BE2C (cell line): Measurements from ENCODE around the gene NEO1.

Experiments
- DNase-seq: peaks from one replicate; pipeline ENCODE4 v3.0.0-alpha.2; 2020
- H3K27me3 ChIP-seq: fragments of 250-450 bp; sonication (Bioruptor Pico); 2 replicates; pipeline ENCODE4 v1.5.1; 2020; ENCODE audit warnings: mild to moderate bottlenecking
- H3K36me3 ChIP-seq: fragments of 250-450 bp; sonication (Bioruptor Pico); 2 replicates; pipeline ENCODE4 v1.5.1; 2020; ENCODE audit warnings: mild to moderate bottlenecking
- H3K4me1 ChIP-seq: fragments of 250-450 bp; sonication (Bioruptor Pico); 2 replicates; pipeline ENCODE4 v1.5.1; 2020
- H3K4me3 ChIP-seq: 2 replicates; pipeline ENCODE4 v1.5.1; 2011; ENCODE audit warnings: low read depth, low read length
- H3K9me3 ChIP-seq: fragments of 250-450 bp; sonication (Bioruptor Pico); 2 replicates; pipeline ENCODE4 v1.5.1; 2020
- TF ChIP-seq, protein P1 (sequence below): IDR thresholded peaks from 2 replicates; pipeline ENCODE4 v1.5.1; 2012; ENCODE audit warnings: mild to moderate bottlenecking, low read depth, low read length

NEO1 gene

DNA sequence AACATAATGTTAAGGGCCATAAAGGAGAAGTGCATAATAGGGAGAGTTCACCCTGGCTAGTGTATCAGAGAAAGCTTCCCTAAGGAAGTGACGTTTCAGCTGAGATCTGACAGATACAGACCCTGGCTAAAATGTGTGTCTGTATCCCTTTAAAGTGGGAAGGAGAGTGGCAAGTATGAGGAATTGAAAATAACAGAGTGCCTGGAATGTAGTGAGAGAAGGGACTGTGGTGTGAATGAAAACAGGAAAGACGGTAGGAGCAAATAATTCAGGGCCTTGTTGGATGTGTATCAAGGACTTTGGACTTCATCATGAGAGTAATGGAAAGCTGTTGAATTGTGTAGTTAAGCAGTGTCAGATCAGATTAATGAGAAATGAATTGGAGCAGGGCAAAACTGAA is 30.5 kb downstream of the NEO1 start:
- DNase-seq = no peak

DNA sequence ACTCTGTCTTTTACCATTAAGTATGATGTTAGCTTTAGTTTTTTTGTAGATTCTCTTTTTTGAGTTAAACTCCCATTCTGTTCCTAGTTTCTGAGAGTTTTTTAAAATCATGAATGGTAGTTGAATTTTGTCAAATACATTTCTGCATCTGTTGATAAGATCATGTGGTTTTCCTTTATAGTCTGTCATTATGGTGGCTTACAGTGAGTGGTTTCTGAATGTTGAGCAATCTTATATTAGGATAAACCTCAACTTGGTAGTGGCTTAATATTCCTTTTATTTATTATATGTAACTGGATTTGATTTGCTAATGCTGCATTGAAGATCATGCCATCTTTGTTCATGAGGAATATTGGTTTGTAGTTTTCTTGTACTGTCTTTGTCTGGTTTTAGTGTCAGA is 34.8 kb downstream of the NEO1 start:
- TF ChIP-seq, protein P1, sequence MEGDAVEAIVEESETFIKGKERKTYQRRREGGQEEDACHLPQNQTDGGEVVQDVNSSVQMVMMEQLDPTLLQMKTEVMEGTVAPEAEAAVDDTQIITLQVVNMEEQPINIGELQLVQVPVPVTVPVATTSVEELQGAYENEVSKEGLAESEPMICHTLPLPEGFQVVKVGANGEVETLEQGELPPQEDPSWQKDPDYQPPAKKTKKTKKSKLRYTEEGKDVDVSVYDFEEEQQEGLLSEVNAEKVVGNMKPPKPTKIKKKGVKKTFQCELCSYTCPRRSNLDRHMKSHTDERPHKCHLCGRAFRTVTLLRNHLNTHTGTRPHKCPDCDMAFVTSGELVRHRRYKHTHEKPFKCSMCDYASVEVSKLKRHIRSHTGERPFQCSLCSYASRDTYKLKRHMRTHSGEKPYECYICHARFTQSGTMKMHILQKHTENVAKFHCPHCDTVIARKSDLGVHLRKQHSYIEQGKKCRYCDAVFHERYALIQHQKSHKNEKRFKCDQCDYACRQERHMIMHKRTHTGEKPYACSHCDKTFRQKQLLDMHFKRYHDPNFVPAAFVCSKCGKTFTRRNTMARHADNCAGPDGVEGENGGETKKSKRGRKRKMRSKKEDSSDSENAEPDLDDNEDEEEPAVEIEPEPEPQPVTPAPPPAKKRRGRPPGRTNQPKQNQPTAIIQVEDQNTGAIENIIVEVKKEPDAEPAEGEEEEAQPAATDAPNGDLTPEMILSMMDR = no peak
- Histone ChIP-seq H3K4me1 (no peaks in the 10 kb centered on the region), H3K9me3 (no peaks in the 10 kb centered on the region), H3K4me3 (no peak overlapping the region), H3K27me3 (peaks cover 6% of the 10 kb centered on the region), H3K36me3 (no peaks in the 10 kb centered on the region)
- DNase-seq = no peak

More for the DNA sequence above, 30.5 kb downstream of the NEO1 start:
- Histone ChIP-seq H3K9me3 (no peaks in the 10 kb centered on the region), H3K27me3 (no peaks in the 10 kb centered on the region), H3K36me3 (no peaks in the 10 kb centered on the region), H3K4me1 (no peaks in the 10 kb centered on the region), H3K4me3 (no peak overlapping the region)
- TF ChIP-seq, protein P1 = no peak

DNA sequence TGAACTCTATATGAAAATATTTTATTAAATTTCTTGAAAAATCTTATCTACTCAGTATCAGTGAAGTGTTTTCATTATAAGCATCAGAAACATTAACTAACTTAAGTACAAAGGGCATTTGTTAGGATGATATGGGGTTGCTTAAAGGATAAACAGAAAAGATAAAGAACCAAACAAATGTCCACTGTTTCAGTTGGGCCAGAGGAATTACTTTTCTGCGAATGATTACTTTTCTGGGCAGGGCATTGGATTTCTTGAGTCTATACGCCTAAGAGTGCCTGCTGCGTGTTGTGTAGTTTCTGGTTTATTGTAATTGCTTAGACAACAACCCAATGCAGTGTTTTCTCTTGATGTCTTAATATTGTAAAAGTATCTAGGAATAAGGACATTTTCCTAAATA is 52.8 kb downstream of the NEO1 start:
- Histone ChIP-seq H3K4me1 (no peaks in the 10 kb centered on the region), H3K36me3 (no peaks in the 10 kb centered on the region), H3K27me3 (peaks cover 4% of the 10 kb centered on the region), H3K4me3 (no peak overlapping the region), H3K9me3 (no peaks in the 10 kb centered on the region)
- TF ChIP-seq, protein P1 = no peak
- DNase-seq = no peak

DNA sequence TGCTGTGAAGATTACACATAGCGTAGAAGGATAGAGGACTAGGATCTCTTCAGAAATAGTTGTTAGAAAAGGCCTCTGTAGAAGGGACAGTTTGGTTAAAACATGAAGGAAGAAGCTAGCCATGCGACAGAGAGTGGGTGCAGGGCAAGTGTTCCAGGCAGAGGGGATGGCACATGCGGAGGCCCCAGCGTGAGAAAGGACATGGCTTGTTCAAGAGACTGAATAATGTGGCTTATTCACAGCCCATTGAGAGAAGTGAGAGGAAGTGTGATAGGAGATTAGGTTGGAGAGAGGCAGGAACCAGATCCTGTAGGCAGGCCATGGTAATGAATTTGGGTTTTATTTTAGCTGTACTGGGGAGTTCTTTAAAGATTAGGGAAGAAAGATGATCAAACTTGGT is 56.4 kb downstream of the NEO1 start:
- H3K36me3 ChIP-seq = no peaks in the 10 kb centered on the region
- H3K9me3 ChIP-seq = no peaks in the 10 kb centered on the region
- peaks cover 5% of the 10 kb centered on the region for H3K27me3 ChIP-seq
- DNase-seq = no peak
- no peak overlapping the region for H3K4me3 ChIP-seq
- TF ChIP-seq, protein P1 = no peak
- no peaks in the 10 kb centered on the region for H3K4me1 ChIP-seq

DNA sequence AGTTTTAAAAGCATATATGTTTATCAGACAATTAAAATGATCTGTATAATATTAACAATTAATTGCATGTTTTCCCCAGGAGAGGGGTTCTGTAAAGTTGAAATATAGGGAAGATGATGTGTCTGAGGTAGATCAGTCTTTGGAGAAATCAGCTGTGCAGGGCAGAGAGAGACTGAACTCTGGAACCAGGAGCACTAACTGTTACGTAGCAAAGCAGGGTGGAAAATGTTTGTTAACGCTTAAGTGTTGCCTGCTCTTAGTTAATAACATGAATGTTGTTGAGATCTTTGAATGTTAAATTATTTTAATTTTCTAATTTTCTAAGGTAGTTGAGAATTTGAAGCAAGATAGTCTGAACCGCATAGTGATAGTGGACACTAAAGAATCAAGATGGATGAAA is 57.5 kb downstream of the NEO1 start:
- Histone ChIP-seq H3K36me3 (no peaks in the 10 kb centered on the region), H3K4me1 (no peaks in the 10 kb centered on the region), H3K9me3 (no peaks in the 10 kb centered on the region), H3K27me3 (peaks cover 5% of the 10 kb centered on the region), H3K4me3 (no peak overlapping the region)
- no peak for DNase-seq
- TF ChIP-seq, protein P1 = no peak

DNA sequence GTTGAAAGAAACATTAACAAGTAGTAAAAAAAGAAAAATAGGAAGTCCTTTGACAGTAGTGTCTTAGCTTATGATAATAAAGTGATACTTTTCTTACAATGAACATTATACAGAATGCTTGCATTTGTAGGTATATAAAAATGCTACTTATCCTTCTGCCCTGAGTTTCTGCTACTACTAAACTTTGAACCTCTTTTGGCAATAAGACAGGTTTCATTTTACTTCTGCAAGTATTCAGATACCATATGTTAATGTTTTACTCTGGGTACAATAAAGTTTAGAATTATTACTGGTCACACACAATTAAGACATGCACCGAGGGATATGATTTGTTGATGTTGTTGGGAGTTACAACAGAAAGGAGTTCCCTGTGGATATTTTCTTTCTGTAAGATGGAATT is 57.9 kb downstream of the NEO1 start:
- TF ChIP-seq, protein P1 = no peak
- DNase-seq = no peak
- H3K9me3 ChIP-seq = no peaks in the 10 kb centered on the region
- H3K4me1 ChIP-seq = no peaks in the 10 kb centered on the region
- no peaks in the 10 kb centered on the region for H3K36me3 ChIP-seq
- H3K4me3 ChIP-seq = no peak overlapping the region
- peaks cover 8% of the 10 kb centered on the region for H3K27me3 ChIP-seq
